ENCODE results near the gene OLFML2B. TPM values are rescaled to one million over a fixed set of nuclear protein-coding genes. Genes with fewer than 3 reads are reported as not detected.

The OLFML2B gene
- polyA plus RNA-seq, 1 of the 3 experiments (the other 2 are of a cell fraction) = 7.3 TPM

GRCh38 chr1:161985301-161985822 lies 38.3 kb downstream of the OLFML2B start:
- no peak overlapping the region for H3K4me2 ChIP-seq
- ChIA-PET POLR2A (no interaction called here), CTCF (no interaction called here)
- DNase-seq = no peak
- TF ChIP-seq FOXJ3 (CRISPR knock-in tag; IDR thresholded peaks at IDR 0.05) (no peak), IRF3 (IDR thresholded peaks at IDR 0.05; ENCODE audit: low read depth, low read length) (no peak), MEF2A (IDR thresholded peaks at IDR 0.05; ENCODE audit: borderline replicate concordance, low read depth) (no peak), CHD2 (IDR thresholded peaks at IDR 0.05; ENCODE audit: low read length, partially characterized antibody) (no peak), CTCF (IDR thresholded peaks at IDR 0.05) (no peak), RCOR1 (IDR thresholded peaks at IDR 0.05; ENCODE audit: low read length) (no peak), RAD21 (IDR thresholded peaks at IDR 0.05; ENCODE audit: low read length) (no peak), YY1 (IDR thresholded peaks at IDR 0.05; ENCODE audit: low read depth) (no peak), SIN3A (IDR thresholded peaks at IDR 0.05; ENCODE audit: borderline replicate concordance, low read depth, low read length) (no peak), ELF1 (IDR thresholded peaks at IDR 0.05) (no peak), GATA2 (CRISPR knock-in tag; IDR thresholded peaks at IDR 0.05) (no peak), MXI1 (IDR thresholded peaks at IDR 0.05; ENCODE audit: low read depth, low read length) (no peak), EP300 (IDR thresholded peaks at IDR 0.05; ENCODE audit: borderline replicate concordance in 1 of 2, low read depth in 1 of 2, low read length in 1 of 2) (no peak), USF1 (IDR thresholded peaks at IDR 0.05; ENCODE audit: borderline replicate concordance, low read depth) (no peak), NRF1 (IDR thresholded peaks at IDR 0.05; ENCODE audit: low read depth, low read length) (no peak), EZH2phosphoT487 (IDR thresholded peaks at IDR 0.05; ENCODE audit: borderline replicate concordance, low read depth) (no peak)
- H3K9me2 ChIP-seq = no peaks in the 10 kb centered on the region
- H3K27me3 ChIP-seq (ENCODE audit: insufficient read depth) = no peaks in the 10 kb centered on the region
- 79% methylated on average over 5 of the region's 5 CpGs for WGBS (ENCODE audit: low lambda C conversion rate)
- H3K9ac ChIP-seq = no peak overlapping the region
- H4K20me1 ChIP-seq (ENCODE audit: insufficient read depth) = no peaks in the 10 kb centered on the region
- no peaks in the 10 kb centered on the region for H3F3A ChIP-seq (replicated peaks; ENCODE audit: insufficient read depth)
- no peaks in the 10 kb centered on the region for H3K36me3 ChIP-seq (replicated peaks in 1 of 2; ENCODE audit: control insufficient read depth in 1 of 2, insufficient read depth in 2 of 2, low read length in 1 of 2)
- H3K9me3 ChIP-seq = no peaks in the 10 kb centered on the region
- no peak overlapping the region for H3K27ac ChIP-seq (ENCODE audit: low read depth in 2 of 2, low read length in 1 of 2)
- H3K4me3 ChIP-seq (ENCODE audit: low read depth in 2 of 2, low read length in 1 of 2) = no peak overlapping the region
- H3K79me2 ChIP-seq (ENCODE audit: insufficient read depth) = no peaks in the 10 kb centered on the region
- no peak overlapping the region for H2AFZ ChIP-seq (ENCODE audit: low read depth)
- no peaks in the 10 kb centered on the region for H3K4me1 ChIP-seq (ENCODE audit: control insufficient read depth in 1 of 2, insufficient read depth in 2 of 2, low read depth in 1 of 2, low read length in 1 of 2)

Measured in SK-N-SH (cell line).